ENCODE results near the gene DIPK1A. TPM values are rescaled to one million over a fixed set of nuclear protein-coding genes. Genes with fewer than 3 reads are reported as not detected.
A peak's percentile ranks its signal among the peaks of the same experiment; 100 is the strongest.

DIPK1A gene
- total RNA-seq (2022), result 2.3 and 3.0 TPM in 2 replicates
- Bru-seq, nascent RNA, result percentile 52 among the genes with signal in this experiment
- BruChase-seq, experiment 1, labeled RNA remaining after a 2-hour chase, result percentile 54 among the genes with signal in this experiment
- BruChase-seq, experiment 2, labeled RNA remaining after a 6-hour chase, result percentile 52 among the genes with signal in this experiment
- long read RNA-seq, partial matches to known transcripts, result 0 of 13 reads
- long read RNA-seq, other reads (novel, unspliced or antisense), result 9 of 13 reads

- Histone ChIP-seq H3K36me3 (ENCODE audit: control insufficient read depth, insufficient read depth, low read length) (no peaks in the 10 kb centered on the region), H3K4me1 (peaks cover 29% of the 10 kb centered on the region), H3K9me3 (no peaks in the 10 kb centered on the region), H3K4me3 (ENCODE audit: low read depth, low read length) (peak within 1 kb of the TSS; percentile 78), H3K27me3 (replicated peaks; ENCODE audit: control insufficient read depth, insufficient read depth, low read length) (no peaks in the 10 kb centered on the region)
- H3K27ac Mint-ChIP-seq (ENCODE audit: unreplicated experiment), result peak within 1 kb of the TSS; percentile 78
- TF ChIP-seq, protein P1, sequence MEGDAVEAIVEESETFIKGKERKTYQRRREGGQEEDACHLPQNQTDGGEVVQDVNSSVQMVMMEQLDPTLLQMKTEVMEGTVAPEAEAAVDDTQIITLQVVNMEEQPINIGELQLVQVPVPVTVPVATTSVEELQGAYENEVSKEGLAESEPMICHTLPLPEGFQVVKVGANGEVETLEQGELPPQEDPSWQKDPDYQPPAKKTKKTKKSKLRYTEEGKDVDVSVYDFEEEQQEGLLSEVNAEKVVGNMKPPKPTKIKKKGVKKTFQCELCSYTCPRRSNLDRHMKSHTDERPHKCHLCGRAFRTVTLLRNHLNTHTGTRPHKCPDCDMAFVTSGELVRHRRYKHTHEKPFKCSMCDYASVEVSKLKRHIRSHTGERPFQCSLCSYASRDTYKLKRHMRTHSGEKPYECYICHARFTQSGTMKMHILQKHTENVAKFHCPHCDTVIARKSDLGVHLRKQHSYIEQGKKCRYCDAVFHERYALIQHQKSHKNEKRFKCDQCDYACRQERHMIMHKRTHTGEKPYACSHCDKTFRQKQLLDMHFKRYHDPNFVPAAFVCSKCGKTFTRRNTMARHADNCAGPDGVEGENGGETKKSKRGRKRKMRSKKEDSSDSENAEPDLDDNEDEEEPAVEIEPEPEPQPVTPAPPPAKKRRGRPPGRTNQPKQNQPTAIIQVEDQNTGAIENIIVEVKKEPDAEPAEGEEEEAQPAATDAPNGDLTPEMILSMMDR (IDR thresholded peaks at IDR 0.05; ENCODE audit: insufficient read depth in 1 of 2, low read depth in 1 of 2, low read length in 1 of 2, severe bottlenecking in 1 of 2, unreplicated experiment in 1 of 2), result peak in 1 of 2 experiments; percentile 15
- H3K4me1 Mint-ChIP-seq (ENCODE audit: low read depth, unreplicated experiment), result peaks cover 18% of the 10 kb centered on the region
- BruUV-seq (replicated peaks), result no TSS peak
- ChIA-PET CTCF (interaction anchor here (0.7 to 2.5 kb wide), 6 partner anchors 11 to 104 kb away, joined by 3 to 14 read pairs (median 4); no protein-coding TSS in a partner anchor), POLR2A (interaction anchor here (0.5 kb wide), 2 partner anchors 116 to 886 kb away, joined by 4 to 5 read pairs; no protein-coding TSS in a partner anchor)
- no peaks in the 10 kb centered on the region for H3K27me3 Mint-ChIP-seq (ENCODE audit: insufficient read depth, unreplicated experiment)
- peak; percentile 76 to 78 for DNase-seq
- H3K36me3 Mint-ChIP-seq (ENCODE audit: insufficient read depth, unreplicated experiment), result peaks cover 7% of the 10 kb centered on the region
- intact Hi-C loops (cut with micrococcal nuclease; ENCODE audit: unreplicated experiment), result loop anchor here (1.0 kb wide), 1 partner anchor 28 kb away; no protein-coding TSS in a partner anchor
- no peaks in the 10 kb centered on the region for H3K9me3 Mint-ChIP-seq (ENCODE audit: unreplicated experiment)
- peak within 1 kb of the TSS; percentile 81 for H3K4me3 Mint-ChIP-seq (ENCODE audit: unreplicated experiment)
These were observed at the start of gene DIPK1A for GRCh38 chr1:92961131-92961895. Gene DIPK1A (minus strand): TSS chr1:92961462. CDS start chr1:92961429, 33 bp downstream.

DNA sequence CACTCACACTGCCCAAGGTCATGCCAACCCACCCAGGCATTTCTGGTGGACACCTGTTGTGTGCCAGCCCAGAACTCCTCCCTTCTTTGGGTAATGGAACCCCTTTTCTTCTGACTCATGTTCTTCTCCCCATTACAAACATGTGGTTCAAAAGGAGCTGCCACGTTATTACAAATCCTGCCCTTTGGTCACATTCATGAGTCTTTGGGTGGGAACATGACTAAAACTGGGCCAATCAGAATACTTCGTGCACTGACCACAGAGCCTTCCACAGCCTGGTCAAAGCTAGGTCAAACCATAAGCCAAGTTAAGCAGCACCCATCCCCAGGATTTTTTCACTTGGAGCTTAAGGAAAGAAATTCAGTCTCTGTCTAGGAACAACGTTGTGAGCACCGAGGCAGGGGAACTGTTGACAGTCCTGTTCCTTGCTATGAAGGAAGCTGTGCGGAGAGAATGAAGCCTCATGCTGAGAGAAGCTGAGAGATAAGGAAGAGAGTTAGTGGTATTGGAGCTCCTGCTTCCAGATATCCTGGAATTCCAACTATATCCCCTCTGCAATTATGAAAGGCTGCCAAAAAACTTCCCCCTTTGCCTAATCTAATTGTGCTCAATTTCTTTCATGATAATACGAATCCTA, 46.8 kb upstream of the DIPK1A start:
- DNase-seq, result no peak

DNA sequence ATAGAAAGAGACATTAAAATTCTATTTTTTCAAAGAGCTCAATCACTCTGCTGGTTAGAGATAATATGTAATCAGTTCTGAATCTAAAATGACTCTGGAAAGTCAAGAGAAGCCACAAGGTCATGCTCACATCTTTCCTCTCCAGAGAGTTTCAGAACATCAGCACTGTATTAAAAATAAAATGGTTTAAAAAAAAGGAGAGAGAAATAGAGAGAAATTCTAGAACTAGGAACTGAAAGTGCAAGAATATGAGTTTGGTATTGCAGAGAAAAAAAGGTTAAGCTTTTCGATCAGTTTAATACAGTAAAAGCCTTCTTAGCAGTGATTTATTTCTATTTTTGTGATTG, 44.0 kb upstream of the DIPK1A start:
- Mint-ChIP-seq H3K27me3 (ENCODE audit: insufficient read depth, unreplicated experiment) (no peaks in the 10 kb centered on the region), H3K36me3 (ENCODE audit: insufficient read depth, unreplicated experiment) (no peaks in the 10 kb centered on the region), H3K4me1 (ENCODE audit: low read depth, unreplicated experiment) (peaks cover 12% of the 10 kb centered on the region), H3K27ac (ENCODE audit: unreplicated experiment) (no peak overlapping the region), H3K4me3 (ENCODE audit: unreplicated experiment) (no peak overlapping the region), H3K9me3 (ENCODE audit: unreplicated experiment) (no peaks in the 10 kb centered on the region)
- Histone ChIP-seq H3K4me1 (peaks cover 8% of the 10 kb centered on the region; the same call in 1 of the 2 replicates), H3K36me3 (ENCODE audit: control insufficient read depth, insufficient read depth, low read length) (no peaks in the 10 kb centered on the region), H3K9me3 (no peaks in the 10 kb centered on the region), H3K27me3 (replicated peaks; ENCODE audit: control insufficient read depth, insufficient read depth, low read length) (no peaks in the 10 kb centered on the region), H3K4me3 (ENCODE audit: low read depth, low read length) (no peak overlapping the region)
- no peak for DNase-seq
- no TSS peak for BruUV-seq (replicated peaks)
- ChIA-PET CTCF (no interaction called here), POLR2A (no interaction called here)
- intact Hi-C loops (cut with micrococcal nuclease; ENCODE audit: unreplicated experiment), result no loop called here
- TF ChIP-seq, protein P1 (IDR thresholded peaks at IDR 0.05; ENCODE audit: insufficient read depth in 1 of 2, low read depth in 1 of 2, low read length in 1 of 2, severe bottlenecking in 1 of 2, unreplicated experiment in 1 of 2), result no peak

More for the DNA sequence above, 46.8 kb upstream of the DIPK1A start:
- no peaks in the 10 kb centered on the region for H3K36me3 ChIP-seq (ENCODE audit: control insufficient read depth, insufficient read depth, low read length)
- Mint-ChIP-seq H3K4me1 (ENCODE audit: low read depth, unreplicated experiment) (no peaks in the 10 kb centered on the region), H3K9me3 (ENCODE audit: unreplicated experiment) (no peaks in the 10 kb centered on the region), H3K27me3 (ENCODE audit: insufficient read depth, unreplicated experiment) (no peaks in the 10 kb centered on the region), H3K4me3 (ENCODE audit: unreplicated experiment) (no peak overlapping the region), H3K36me3 (ENCODE audit: insufficient read depth, unreplicated experiment) (no peaks in the 10 kb centered on the region), H3K27ac (ENCODE audit: unreplicated experiment) (no peak overlapping the region)
- no peaks in the 10 kb centered on the region for H3K9me3 ChIP-seq
- no peaks in the 10 kb centered on the region for H3K27me3 ChIP-seq (replicated peaks; ENCODE audit: control insufficient read depth, insufficient read depth, low read length)
- ChIA-PET CTCF (no interaction called here), POLR2A (no interaction called here)
- no peaks in the 10 kb centered on the region for H3K4me1 ChIP-seq
- intact Hi-C loops (cut with micrococcal nuclease; ENCODE audit: unreplicated experiment), result no loop called here
- no TSS peak for BruUV-seq (replicated peaks)
- H3K4me3 ChIP-seq (ENCODE audit: low read depth, low read length), result no peak overlapping the region
- TF ChIP-seq, protein P1 (IDR thresholded peaks at IDR 0.05; ENCODE audit: insufficient read depth in 1 of 2, low read depth in 1 of 2, low read length in 1 of 2, severe bottlenecking in 1 of 2, unreplicated experiment in 1 of 2), result no peak
